Mesenteric fat pad (tissue), 1 donor: Measurements from ENCODE around the gene FHAD1. TPM values are rescaled to one million over a fixed set of nuclear protein-coding genes. Genes with fewer than 3 reads are reported as not detected.

Experiments
- DNase-seq: peaks from one replicate; pipeline ENCODE4 v3.0.0-alpha.2; 2020; ENCODE audit warnings: low spot score
- long read RNA-seq: library from polyadenylated mRNA; unstranded; transcript quantifications from one replicate; pipeline ENCODE4 v2.0.0, GENCODE V29; 2020
- total RNA-seq: library from RNA; stranded (reverse); fragmentation: NEBNext Ultra II Directional; extraction: Animal tissue kit (Norgen Biotek cat#: 25700); gene quantifications from one replicate; pipeline ENCODE4 v1.2.1, GENCODE V29; 2021
- donor health status: DM: yes; HTN: yes; CAD: no.

Gene FHAD1
- 0.55 TPM for total RNA-seq
- long read RNA-seq: 0 reads

DNA sequence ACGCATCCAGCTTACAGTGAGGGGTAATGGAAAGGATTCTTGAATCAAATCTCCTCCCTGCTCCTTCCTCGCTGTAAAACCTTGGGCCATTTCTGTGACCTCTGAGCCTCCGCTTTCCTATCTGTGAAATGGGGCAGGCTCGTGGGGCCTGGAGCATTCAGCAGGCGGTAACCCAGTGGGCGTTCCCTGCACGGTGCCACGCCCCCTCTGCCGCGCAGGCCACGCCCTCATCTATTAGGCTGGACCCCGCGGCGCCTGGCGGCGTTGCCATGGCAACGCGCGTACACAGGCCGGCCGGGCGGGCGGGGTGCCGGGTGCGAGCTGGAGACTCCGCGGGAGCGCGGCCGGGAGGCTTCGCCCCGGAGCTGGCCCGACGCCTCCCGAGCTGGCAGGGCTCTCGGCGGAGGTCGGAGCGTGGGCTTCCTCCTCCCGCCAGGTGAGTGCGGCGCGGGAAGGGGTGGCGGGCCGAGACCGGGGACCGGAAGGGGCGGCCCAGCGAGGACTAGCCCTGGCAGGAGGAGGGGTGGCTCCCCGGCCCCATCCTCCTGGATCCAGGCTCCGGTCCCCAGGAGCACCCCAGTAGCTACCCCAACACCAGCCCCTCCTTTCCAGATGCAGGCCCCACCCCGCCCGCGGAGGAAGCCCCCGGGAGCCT, at the start of gene FHAD1:
Gene FHAD1, plus strand, starts transcription at position 264 of the 655 bp plus-strand sequence. CDS start 4,562 bp downstream, outside the sequence.
- DNase-seq: peak; percentile 88

DNA sequence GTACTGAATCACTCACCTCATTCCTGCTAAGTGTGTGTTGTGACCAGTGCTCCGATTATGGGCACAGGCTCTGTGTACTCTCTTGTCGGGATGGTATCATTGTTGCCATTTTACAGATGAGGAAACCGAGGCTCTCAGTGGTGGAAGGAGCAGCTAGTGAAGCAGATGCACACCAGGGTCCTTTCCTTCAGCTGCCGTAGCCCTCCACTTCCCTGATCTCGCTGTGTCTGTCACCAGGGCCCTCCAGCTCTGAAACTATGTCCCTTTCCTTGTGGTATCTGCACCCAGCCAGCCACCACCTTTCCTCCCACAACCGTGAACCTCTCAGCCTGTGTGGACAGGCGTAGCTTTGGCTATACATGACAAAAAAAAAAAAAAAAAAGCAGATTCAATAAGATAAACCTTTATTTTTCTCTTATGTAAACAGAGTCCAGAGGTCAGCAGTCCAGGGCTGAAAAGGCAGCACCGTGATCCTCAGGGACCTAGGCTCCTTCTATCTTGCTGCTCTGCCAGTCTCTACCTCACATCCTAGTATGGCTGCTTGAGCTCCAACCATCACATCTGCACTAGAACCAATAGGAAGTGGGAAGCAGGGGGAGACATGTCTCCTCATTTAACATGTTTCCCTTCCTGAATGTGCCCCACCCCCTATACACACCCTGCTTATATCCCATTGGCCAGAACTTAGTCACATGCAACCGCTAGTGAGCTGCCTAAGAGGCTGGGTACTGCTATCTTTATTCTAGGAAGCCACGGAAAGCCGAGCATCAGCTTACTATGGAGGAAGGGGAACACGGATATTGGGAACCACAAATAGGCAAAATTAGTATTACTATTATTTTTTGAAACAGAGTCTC, 49.2 kb upstream of the FHAD1 start:
- DNase-seq: no peak

DNA sequence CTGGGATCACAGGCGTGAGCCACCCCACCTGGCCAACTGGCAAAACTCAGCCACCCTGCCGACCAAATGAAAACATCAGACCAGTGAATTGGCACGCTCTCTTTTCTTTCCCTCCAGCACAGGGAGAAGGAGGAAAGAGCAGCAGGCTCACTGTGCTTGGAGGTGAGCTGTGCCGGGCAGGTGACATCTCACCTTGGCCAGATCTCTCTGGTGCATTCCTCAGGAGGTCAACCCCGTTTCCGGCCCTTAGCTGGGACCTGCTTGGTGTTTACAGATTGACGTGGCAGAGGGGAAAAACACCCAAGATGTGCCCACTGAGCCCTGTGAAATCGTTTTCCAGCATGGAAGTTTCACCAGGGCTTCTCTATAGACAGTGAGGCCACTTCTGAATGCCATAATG, 48.3 kb upstream of the FHAD1 start:
- no peak for DNase-seq

DNA sequence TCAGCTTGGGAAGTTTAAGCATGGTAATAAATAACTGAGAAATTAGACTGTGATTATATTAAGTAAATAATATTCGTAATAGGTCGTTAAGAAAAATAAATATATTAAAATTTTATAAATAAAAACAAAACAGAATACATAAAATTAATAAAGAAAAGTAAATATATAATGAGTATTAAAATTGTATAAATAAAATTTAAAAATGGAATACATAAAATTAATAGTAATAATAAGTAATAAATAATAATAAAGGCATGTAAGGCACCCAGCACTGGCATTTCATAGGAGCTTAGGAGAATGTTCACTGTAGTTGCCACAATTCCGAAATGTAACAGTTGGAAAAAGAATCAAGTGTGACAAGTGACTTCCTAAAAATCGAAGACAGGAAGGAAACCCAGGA, 45.8 kb upstream of the FHAD1 start:
- DNase-seq: no peak

DNA sequence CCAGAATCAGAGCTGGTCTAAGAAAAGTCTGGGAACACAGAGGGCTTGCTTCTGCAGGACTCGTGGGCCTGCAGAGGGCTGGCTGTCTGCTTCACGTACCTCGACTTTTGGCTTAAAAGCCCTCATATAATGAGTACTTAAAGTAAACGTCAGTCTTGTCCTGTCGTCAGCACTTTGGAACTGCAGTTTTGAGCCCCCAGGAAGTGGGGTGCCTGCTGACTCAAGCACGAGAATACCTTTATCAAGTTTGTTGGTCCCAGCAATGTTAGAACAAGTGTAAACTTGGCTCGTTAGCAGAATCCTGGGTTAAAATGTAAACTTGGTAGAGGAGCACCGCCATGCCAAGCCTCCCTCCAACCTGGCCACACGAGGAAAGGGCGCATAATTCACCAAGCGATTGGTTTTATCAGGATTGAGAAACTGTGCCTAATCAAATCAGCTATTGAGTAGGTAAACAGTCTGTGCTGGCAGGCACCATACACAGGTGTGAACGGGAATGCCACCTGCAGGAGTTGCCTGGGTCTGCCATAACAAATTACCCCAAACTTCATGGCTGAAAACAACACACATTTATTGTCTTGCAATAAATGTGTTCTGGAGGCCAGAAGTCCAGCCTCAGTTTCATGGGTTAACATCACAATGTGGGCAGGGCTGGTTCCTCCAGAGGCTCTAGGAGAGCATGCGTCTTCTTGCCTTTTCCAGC, 45.0 kb upstream of the FHAD1 start:
- no peak for DNase-seq

DNA sequence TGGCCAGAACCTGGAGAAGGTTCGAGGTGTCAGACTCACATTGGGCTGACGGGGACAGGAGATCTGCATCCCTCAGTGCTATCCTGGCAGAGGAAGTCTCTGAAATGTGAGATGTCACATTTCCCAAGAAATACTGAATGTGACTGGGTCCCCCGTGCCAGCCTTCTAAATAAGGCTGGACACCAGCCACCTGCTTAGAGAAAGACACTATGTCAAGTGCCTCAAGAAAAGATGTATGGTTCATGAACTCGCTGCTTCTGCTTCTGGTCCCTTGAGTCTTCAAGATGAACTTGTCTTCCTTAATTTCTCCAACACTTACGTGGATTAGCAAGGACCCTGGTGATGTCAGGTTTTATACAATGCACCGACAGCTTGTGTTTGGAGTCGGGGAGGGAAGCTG, 42.1 kb upstream of the FHAD1 start:
- DNase-seq: no peak

DNA sequence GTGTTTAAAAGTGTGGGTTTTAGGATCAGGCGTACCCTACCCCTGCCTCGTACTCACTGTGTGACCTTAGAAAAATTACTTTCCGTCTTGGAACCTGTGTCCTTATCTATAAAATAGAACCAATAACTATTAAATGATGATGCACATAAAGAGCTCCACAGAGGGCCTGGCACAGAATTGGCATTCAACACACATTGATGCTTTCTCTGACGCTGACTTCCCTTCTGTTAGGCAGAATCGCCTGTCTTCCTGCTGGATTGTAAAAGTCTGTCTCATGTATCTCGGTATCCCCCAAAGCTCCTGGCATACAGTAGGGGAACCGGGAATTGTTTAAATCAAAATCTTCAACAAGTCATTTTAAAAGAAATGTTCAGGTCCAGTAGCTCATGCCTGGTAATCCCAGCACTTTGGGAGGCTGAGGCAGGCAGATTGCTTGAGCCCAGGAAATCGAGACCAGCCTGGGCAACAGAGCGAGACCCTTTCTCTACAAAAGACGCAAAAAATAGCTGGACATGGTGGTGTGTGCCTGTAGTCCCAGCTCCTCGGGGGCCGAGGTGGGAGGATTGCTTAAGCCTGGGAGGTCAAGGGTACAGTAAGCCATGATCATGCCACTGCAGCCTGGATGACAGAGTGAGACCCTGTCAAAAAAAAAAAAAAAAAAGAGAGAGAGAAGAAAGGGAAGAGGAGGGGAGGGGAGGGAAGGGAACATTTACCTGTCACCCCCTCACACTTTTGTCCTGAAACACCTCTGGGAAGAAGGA, 41.3 kb upstream of the FHAD1 start:
- DNase-seq: no peak

DNA sequence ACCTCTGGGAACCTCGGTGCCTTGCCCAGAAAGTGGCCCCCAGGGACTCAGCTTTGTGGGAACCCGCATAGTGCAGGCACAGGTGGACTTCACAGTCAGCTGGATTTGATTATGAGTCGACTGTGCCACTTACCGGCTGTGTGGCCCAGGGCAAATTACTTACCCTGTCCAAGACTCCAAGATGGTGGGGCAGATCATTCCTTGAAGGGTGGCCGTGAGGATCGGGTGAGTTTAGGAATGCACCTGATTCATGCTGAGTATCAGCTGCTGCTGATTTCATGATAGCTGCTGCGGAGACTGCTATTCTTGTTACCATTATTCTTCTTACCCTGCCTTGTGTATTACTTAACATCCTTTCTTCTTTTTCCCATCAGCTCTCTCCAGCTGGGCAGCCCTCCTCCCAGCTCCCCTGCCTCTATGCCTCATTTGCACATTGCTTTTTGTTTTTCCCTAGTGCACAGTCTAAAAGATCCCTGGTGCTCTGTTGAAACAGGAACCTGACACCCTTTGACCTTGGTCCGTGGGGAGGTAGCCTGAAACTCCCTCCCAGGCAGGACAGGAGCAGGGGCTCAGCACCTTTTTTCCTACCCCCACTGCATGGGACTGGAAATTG, 40.5 kb upstream of the FHAD1 start:
- no peak for DNase-seq

DNA sequence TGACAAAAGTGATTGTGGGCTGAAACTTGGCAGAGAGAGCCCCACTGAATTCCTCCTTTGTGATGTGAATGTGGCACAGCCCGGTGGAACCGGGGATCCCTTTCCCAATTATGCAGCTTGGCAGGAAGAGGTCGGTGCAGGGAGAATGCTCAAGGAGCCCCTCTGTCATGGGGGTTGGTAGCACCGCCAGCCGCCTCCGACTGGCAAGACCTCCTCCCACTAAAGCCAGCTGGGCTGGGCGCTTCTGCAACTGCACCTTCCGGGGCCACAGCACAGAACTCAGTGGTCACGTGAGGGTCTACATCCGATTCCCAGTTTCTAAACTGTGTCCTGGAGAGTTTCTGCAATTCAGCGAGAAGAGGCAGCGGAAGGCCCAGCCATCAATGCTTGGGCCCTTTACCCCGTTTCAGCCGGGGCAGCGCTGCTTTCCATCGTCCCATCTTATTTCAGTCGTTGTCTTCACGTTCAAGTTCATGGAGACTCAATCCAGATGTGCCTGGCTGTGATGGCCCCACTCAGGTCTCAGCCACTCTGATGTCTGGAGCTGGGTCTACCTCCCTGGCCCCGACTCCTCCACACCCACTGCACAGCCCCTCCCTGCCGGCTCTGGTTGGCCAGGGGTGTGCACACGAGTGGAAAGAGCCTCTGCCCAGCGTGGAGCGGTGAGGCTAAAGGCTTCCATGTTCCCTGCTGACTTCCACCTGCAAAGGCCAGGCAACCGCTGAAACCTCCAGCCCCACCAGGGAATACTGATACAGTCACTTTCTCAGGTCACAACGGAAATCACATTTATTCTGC, 39.8 kb upstream of the FHAD1 start:
- no peak for DNase-seq

DNA sequence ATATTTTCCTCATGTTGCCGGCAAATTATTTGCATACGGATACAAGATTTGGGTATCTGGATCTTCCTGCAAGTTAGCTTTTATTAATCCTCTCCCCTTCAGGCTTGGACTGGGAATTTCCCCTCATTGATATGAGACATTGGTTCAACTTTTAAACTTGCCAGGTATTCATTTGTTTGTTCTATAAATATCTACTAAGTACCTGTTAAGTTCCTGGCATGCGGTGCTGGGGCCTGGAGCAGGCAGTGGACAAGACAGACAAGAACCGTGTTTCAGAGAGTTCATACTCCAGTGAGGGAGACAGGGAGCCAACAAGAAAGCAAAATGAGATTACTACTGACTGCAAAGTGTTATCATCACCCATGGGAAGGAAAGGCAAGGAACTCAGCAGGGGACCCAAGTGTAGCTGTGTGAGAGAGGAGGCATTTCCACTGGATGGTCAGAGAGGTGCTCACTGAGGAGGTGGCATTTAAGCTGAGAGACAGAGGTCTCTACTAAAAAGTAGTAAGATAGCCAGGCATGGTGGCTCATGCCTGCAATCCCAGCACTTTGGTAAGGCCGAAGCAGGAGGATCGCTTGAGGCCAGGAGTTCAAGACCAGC, 39.1 kb upstream of the FHAD1 start:
- DNase-seq: peak; percentile 45

DNA sequence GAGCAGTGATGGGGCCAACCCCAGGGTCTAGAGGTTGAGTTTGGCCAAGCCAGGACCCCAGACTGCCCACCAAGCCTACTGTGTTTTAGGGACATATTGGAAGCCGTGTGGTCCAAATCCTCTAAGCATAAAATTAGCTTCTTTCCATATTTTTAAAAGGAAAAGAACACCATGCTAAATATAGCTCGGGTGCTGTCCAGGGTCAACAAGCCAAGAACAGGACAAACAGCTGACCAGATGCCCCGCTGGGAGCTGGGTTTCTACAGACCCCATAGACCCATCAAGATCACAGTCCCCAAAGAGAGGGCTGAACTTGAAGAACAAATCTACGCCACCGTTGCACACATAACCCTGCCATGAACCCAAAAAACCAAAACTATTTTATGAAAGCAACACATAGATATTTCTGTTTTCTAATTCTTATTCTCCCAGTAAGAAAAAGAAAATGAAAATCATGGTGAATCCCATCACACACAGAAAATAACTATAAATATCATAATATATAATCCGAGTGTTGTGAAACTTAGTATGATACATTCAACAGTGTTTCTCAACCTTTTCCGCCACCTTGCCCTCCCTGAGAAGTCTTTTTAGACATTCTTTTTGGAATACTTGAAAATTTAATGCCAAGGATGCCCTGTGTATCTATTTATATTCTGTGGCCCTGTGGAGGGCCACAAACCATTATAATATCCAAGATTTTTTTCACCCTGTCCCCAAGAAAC, 36.2 kb upstream of the FHAD1 start:
- DNase-seq: peak; percentile 22

DNA sequence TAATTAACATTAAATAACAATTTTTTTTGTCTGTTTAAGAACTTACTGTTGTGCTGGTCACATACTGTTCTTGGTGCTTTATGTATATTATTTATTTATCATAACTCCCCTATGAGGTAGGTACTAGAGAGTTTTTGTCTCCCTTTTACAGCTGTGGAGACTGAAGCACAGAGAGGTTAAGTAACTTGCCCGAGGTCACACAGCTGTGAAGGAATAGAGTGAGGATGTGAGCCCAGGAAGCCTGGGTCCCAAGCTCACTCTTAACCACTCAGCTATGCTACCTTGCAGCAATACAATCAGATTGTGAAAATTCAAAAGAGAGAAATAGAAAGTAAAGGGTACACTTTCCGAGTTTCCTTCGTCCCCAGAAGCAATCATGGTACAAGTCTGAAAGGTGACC, 35.6 kb upstream of the FHAD1 start:
- DNase-seq: no peak

DNA sequence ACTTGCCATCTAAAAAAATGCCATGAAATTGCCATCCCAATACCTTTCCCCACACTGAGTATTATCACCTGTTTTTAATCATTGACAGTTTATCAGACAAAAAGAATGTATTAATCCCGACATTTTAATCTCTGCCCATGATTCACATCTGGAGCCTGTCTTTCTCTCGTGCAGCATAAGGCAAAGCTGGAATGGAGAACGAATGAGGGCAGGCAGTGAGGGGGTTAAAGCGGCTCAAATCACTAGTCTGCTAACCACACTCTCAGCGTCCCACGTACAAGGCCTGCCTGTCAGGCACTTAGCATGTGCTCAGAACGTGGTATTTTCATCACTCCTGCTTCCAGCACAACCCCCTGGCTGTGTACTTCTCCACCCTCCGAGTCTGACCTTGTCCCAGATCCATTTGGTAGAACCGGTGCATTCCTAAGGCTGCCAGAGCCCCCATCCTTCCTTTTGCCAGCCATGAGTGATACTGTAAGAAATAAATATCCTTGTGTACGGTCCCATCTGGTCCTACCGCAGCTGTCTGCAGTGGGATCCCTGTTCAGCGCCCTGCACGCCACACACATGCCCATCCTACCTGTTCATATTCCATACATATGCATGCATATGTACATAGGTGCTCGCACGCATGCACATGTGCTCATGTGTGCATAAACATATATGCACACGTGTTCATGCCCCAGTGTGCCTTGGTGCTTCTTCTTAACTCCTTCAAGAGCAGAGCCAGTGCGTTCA, 34.6 kb upstream of the FHAD1 start:
- DNase-seq: peak; percentile 76

DNA sequence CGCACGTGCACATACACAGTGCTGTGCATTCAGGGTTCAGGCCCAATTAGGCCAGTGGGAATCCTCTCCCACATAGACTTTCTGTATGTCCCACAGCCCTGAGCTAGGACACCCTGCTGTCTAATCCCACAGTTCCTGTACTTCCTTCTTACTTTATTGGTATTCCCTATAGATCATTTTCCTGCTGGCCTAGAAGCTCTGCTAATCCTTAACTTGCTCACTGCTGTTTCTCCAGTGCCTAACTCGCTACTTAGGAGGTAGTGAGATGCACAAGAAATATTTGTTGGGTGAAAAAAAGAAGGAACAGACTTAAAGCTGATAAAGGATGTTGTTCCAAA, 34.1 kb upstream of the FHAD1 start:
- DNase-seq: no peak

DNA sequence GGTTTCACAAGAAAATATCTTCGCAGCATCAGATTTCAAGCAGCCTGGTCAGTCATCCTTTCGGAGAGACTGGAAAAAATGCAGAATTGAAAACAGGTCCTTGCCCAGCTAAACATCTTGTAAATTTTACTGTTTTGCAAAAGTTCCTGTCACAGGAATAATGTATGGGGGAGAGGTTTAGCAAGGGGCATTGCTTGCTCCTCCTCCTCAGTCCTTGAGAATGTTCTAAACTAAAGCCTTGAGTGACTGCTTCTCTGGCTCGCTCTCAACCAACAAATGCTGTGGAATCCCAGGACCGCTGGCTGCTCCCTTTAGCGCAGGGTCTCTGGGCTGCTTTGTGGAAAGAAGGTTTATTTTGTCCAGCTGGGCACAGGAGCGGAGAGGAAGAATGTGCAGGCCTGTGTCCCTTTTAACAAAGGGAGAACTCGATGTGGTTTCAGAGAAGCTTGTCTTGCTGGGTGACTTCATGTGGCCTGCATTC, 33.6 kb upstream of the FHAD1 start:
- peak; percentile 39 for DNase-seq

DNA sequence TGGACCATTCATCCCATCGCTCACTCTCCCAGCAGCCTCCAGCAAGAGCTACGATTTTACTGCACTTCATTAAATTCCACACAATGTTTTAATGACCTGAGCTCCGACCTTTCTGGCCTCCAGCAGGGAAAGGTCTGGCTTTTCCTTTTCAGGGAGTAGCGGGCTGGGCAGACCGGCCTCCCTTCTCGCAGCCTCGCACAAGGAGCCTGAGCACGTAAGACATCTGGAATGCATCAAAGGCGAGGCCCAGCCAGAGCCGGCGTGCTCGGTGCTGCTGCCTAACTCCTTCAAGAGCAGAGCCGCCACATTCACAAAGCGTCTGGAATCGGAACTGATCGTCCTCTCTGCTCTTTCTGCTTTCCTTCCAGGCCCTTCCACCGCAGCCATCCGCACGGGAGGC, 32.5 kb upstream of the FHAD1 start:
- DNase-seq: peak; percentile 77

DNA sequence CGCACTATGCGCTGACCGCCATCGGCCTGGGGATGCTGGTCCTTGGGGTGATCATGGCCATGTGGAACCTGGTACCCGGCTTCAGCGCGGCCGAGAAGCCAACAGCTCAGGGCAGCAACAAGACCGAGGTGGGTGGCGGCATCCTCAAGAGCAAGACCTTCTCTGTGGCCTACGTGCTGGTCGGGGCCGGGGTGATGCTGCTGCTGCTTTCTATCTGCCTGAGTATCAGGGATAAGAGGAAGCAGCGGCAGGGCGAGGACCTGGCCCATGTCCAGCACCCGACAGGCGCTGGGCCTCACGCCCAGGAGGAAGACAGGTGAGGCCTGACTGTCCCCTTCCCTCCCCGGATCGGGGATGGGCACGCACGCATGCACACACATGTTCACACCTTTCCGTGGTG, 31.9 kb upstream of the FHAD1 start:
- peak; percentile 88 for DNase-seq

DNA sequence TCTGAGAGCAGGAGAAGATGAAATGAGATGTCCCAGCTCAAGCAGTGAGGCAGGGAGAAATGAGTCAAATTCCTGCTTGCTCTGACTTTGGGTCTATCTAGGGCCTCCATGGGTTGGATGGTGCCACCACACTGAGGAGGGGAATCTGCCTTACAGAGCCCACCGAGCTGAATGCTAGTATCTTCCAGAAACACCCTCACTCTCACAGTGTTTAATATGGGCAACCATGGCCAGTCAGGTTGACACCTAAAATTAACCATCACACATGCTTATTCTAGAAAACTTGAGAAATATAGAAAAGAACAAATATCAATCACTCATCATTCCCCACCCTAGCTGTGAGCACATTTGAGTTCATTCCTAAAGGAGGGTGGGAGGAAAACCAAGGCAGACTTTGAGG, 29.4 kb upstream of the FHAD1 start:
- peak; percentile 1 for DNase-seq
